Peyer's patch (tissue), 4 donors: Measurements from ENCODE around the gene STX10. TPM values are rescaled to one million over a fixed set of nuclear protein-coding genes. Genes with fewer than 3 reads are reported as not detected.

Experiments used
- DNase-seq, 3 donors: peaks; one replicate each; pipeline ENCODE4 v3.0.0-alpha.2; 2017 to 2019
- H3K27ac ChIP-seq, 4 donors: fragments of 200-600 bp; sonication (generic); one replicate each; pipeline ENCODE4 v1.5.1; 2016 to 2019
- H3K27me3 ChIP-seq, 2 donors: fragments of 200-600 bp; sonication (generic); one replicate each; pipeline ENCODE4 v1.5.1; 2019
- H3K36me3 ChIP-seq, 3 donors: fragments of 200-600 bp; sonication (generic); one replicate each; pipeline ENCODE4 v1.5.1; 2016 to 2019
- H3K4me1 ChIP-seq, 4 donors: fragments of 200-600 bp; sonication (generic); one replicate each; pipeline ENCODE4 v1.5.1; 2016 to 2019
- H3K4me3 ChIP-seq, 4 donors: fragments of 200-600 bp; sonication (generic); 1 replicate in 3 of 4; 2 replicates in 1 of 4; pipeline ENCODE4 v1.5.1; 2016 to 2019; ENCODE audit warnings: mild to moderate bottlenecking in 1 of 4
- H3K9me3 ChIP-seq, 4 donors: fragments of 200-600 bp; sonication (generic); one replicate each; pipeline ENCODE4 v1.5.1; 2016 to 2019; ENCODE audit warnings: mild to moderate bottlenecking in 1 of 4
- POLR2A ChIP-seq, 2 donors: fragments of 450-650 bp; IDR thresholded peaks; one replicate each; pipeline ENCODE4 v1.5.1; 2017; ENCODE audit warnings: antibody characterized with exemption in 2 of 2, mild to moderate bottlenecking in 2 of 2, moderate library complexity in 2 of 2
- total RNA-seq, 4 donors: library from RNA; depleted of rRNA; stranded (reverse); fragments of >200 nt; gene quantifications; one replicate each; pipeline ENCODE4 v1.1.0, GENCODE V29; 2016
- TF ChIP-seq, protein P1 (sequence below), 6 experiments: fragments of 450-650 bp in 4 of 6; fragments of 200-600 bp in 2 of 6; sonication (generic) in 1 of 6; IDR thresholded peaks; one replicate each; pipeline ENCODE4 v1.5.1; 2017 to 2019; ENCODE audit warnings: antibody characterized with exemption in 6 of 6, mild to moderate bottlenecking in 3 of 6, moderate library complexity in 1 of 6

The STX10 gene
- total RNA-seq, 4 donors from 2014 or later = 78.1 to 199 (median 107) TPM

DNA sequence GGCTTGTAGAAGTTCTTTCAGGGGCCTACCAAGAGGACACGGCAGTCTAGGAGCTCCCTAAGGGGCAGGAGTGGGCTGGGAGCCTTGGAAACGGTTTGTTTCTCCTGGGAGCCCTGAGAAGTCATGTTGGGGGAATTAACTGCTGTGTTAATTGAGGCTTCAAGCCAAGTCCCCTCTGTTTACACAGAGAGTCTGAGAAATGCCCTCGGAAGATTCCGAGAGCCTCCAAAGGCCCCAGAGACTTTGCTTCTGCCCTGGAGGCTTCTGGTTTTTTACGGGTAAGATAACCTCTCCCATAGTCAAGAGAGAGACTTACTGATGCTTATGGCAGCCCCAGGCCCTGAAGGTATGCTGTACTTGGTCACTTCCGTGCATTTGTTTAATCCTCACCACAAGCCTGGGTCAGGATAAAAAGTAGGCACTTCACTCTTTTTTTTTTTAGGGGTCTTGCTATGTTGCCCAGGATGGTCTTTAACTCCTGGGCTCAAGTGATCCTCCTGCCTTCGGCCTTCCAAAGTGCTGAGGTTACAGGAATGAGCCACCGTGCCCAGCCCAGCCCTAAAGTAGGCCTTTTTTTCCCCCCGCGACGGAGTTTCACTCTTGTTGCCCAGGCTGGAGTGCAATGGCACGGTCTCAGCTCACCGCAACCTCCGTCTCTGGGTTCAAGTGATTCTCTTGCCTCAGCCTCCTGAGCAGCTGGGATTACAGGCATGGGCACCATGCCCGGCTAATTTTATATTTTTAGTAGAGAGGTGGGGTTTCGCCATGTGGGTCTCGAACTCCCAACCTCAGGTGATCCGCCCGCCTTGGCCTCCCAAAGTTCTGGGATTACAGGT is 15.2 kb upstream of the STX10 start:
- H3K27ac ChIP-seq = peak overlapping the region; percentile 88 to 98 (median 94)
- TF ChIP-seq, protein P1, sequence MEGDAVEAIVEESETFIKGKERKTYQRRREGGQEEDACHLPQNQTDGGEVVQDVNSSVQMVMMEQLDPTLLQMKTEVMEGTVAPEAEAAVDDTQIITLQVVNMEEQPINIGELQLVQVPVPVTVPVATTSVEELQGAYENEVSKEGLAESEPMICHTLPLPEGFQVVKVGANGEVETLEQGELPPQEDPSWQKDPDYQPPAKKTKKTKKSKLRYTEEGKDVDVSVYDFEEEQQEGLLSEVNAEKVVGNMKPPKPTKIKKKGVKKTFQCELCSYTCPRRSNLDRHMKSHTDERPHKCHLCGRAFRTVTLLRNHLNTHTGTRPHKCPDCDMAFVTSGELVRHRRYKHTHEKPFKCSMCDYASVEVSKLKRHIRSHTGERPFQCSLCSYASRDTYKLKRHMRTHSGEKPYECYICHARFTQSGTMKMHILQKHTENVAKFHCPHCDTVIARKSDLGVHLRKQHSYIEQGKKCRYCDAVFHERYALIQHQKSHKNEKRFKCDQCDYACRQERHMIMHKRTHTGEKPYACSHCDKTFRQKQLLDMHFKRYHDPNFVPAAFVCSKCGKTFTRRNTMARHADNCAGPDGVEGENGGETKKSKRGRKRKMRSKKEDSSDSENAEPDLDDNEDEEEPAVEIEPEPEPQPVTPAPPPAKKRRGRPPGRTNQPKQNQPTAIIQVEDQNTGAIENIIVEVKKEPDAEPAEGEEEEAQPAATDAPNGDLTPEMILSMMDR (IDR thresholded peaks at IDR 0.05) = no peak
- TF ChIP-seq POLR2A (IDR thresholded peaks at IDR 0.05) = no peak

DNA sequence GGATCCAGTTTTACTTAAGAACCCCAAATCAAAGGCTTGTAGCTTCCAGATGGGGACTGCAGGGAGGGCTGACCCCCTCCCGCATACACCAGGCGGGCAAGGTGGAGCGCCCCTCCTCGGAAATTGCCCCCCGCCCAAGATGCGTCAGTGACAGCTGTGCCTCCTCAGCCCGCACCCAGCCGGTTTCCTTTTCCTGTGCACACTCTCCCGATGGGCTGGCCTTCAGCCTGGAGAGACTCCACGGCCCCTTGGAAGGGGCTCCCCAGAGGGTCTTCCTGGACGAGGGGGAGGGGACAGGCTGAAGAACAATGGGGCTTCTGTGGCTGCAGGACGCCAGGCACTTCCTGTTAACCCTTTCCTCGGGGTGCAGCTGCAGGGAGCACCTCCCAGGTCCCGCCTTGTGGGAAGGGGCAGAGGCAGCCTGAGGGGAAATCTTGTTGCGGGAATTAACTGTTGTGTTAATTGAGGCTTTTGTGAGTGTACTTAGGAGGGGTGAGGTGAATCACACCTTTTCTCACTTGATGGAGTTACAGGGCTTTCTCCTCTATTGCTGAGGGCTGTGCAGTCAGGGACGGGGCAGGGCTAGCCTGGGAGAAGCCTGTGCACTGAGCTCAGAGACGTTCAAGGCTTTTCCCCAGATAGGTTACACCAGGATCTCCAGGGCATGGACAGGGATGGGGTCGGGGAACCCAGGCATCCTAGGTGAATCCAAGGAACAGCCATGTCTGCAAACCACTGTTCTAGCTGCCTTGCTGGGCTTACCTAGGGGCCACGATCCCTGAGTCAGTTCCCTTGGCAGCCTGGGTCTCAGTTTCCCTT is 14.4 kb upstream of the STX10 start:
- H3K36me3 ChIP-seq = no peaks in the 10 kb centered on the region
- H3K4me3 ChIP-seq = peak overlapping the region in 3 of 4 donors; percentile 3 to 57 (median 40)
- no peaks in the 10 kb centered on the region for H3K27me3 ChIP-seq
- no peaks in the 10 kb centered on the region for H3K9me3 ChIP-seq
- peaks cover 17 to 59% (median 46%) of the 10 kb centered on the region in 4 donors for H3K4me1 ChIP-seq
- DNase-seq = peak; percentile 55 to 74 (median 70)
- no peak for TF ChIP-seq POLR2A (IDR thresholded peaks at IDR 0.05)
- TF ChIP-seq, protein P1 (IDR thresholded peaks at IDR 0.05) = no peak
- H3K27ac ChIP-seq = peak overlapping the region; percentile 88 to 98 (median 94)

More for the DNA sequence above, 15.2 kb upstream of the STX10 start:
- DNase-seq = no peak
- peaks cover 21 to 67% (median 46%) of the 10 kb centered on the region in 4 donors for H3K4me1 ChIP-seq
- H3K27me3 ChIP-seq = no peaks in the 10 kb centered on the region
- H3K9me3 ChIP-seq = no peaks in the 10 kb centered on the region
- H3K36me3 ChIP-seq = no peaks in the 10 kb centered on the region
- H3K4me3 ChIP-seq = no peak overlapping the region

DNA sequence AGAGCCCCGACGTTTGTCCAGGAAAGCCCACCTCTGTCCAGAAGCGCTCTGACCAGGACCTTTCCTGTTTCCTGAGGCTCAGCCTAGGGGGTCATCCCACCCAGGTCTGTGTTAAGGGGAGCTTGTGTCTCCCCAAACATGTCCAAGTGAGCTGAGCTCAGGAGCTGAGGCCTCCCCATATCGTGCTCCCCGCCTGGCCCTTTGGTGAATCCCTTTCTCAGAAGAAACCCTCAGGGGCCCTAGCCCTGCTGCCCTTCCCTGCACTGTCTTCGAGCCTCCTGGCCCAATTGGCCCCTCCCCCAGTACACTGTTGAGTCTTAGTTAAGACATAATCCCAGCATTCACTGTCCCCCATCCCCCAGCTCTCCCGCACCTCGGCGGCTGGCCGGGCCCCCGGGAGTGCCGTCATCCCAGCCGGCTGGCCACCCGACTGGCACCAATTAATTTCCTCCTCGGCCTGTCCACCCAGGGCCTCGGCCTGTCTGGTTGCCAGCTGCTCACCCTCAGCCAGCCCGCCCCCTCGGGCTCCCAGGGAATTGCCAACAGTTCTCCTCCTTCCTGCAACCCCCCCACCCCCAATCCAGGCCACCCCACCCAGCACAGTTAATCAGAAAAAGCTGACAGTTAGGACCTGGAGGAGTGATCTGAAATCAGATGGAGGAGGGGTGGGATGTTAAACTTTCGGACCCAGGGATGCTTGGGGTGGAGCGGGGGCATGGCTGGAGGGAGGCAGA is 13.6 kb upstream of the STX10 start:
- H3K4me3 ChIP-seq = peak overlapping the region; percentile 3 to 57 (median 44)
- peak in 1 of 2 donors; percentile 26 for TF ChIP-seq POLR2A (IDR thresholded peaks at IDR 0.05)
- TF ChIP-seq, protein P1 (IDR thresholded peaks at IDR 0.05) = no peak
- DNase-seq = peak; percentile 71 to 83 (median 74)
- no peaks in the 10 kb centered on the region for H3K9me3 ChIP-seq
- H3K27me3 ChIP-seq = no peaks in the 10 kb centered on the region
- peaks cover 17 to 51% (median 43%) of the 10 kb centered on the region in 4 donors for H3K4me1 ChIP-seq
- no peaks in the 10 kb centered on the region for H3K36me3 ChIP-seq
- H3K27ac ChIP-seq = peak overlapping the region; percentile 88 to 98 (median 94)

DNA sequence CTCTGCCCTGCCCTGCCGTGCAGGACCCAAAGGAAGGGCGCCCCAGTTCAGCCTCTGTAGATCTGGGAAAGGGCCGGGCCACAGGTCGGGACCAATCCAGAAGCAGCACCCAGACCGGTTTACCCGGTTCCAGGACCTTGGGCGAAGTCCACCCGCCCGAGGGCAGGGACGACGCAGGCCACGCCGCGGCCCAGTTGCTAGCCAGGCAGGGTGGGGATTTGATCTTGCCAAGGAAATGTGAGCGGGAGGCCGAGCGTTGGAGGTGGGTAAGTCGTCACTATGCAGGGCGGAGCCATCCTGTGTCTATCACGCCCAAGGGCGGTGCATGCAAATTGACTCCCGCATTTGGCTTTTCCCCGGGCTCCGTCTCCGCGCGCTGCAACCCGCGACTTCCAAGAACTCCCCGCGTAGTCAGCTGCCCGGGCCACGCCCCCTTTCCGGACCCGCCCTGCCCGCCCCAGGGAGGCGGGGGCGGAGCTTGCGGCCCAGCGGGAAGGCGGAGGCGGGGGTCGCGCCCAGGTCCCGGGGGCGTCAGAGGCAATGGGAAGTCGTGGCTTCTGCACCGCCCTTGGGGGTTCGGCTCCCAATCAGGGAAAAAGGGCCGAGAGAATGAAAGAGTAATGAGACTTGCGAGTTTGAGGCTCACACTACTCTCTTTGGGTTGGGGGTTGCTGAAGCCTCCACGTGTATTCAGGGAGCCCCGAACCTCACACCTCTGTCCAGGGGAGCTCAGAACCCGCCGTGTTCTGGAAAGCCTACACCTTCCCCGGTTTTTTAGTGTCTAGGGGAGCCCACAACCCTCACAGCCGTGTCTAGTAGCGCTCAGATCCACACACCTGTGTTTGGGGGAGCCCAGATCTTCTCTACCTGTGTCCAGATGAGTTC is 12.8 kb upstream of the STX10 start:
- H3K4me1 ChIP-seq = peaks cover 17 to 48% (median 39%) of the 10 kb centered on the region in 4 donors

More for the DNA sequence above, 12.8 kb upstream of the STX10 start:
- DNase-seq = peak; percentile 92 to 98 (median 98)
- Histone ChIP-seq H3K4me3 (peak overlapping the region; percentile 37 to 57 (median 44)), H3K36me3 (no peaks in the 10 kb centered on the region), H3K27ac (peak overlapping the region; percentile 88 to 98 (median 94)), H3K27me3 (no peaks in the 10 kb centered on the region), H3K9me3 (no peaks in the 10 kb centered on the region)
- TF ChIP-seq, protein P1 (IDR thresholded peaks at IDR 0.05) = no peak
- TF ChIP-seq POLR2A (IDR thresholded peaks at IDR 0.05) = peak in 1 of 2 donors; percentile 95
